Breast epithelium (tissue), 4 donors: ENCODE measurements around the gene C1orf105. TPM values are rescaled to one million over a fixed set of nuclear protein-coding genes. Genes with fewer than 3 reads are reported as not detected.
"Not testable (repeated sequence)": the region's sequence is repeated elsewhere in the genome, so short reads cannot be mapped to it uniquely, and the experiment has no call there.

Source experiments
- DNase-seq, 2 donors: peaks; one replicate each; pipeline ENCODE4 v3.0.0-alpha.2; 2019; ENCODE audit warnings: low spot score in 2 of 2
- H3K27ac ChIP-seq, 2 donors: fragments of 200-600 bp; sonication (generic) in 1 of 2; one replicate each; pipeline ENCODE4 v1.5.1; 2016 to 2019; ENCODE audit warnings: mild to moderate bottlenecking in 1 of 2
- H3K27me3 ChIP-seq, 2 donors: fragments of 200-600 bp; sonication (generic) in 1 of 2; one replicate each; pipeline versions ENCODE4 v1.5.1 to v1.6.0; 2017 to 2019; ENCODE audit warnings: control low read depth in 1 of 2, mild to moderate bottlenecking in 1 of 2
- H3K36me3 ChIP-seq: fragments of 200-600 bp; one replicate; pipeline ENCODE4 v1.5.1; 2019
- H3K4me1 ChIP-seq, 2 donors: fragments of 200-600 bp; sonication (generic); one replicate each; pipeline ENCODE4 v1.5.1; 2016 to 2019; ENCODE audit warnings: control low read depth in 1 of 2
- H3K4me3 ChIP-seq, 3 donors: fragments of 200-600 bp; sonication (generic); 1 replicate in 2 of 3; 2 replicates in 1 of 3; pipeline ENCODE4 v1.5.1; 2016 to 2019; ENCODE audit warnings: mild to moderate bottlenecking in 3 of 3, moderate library complexity in 2 of 3
- H3K9me3 ChIP-seq, 2 donors: fragments of 200-600 bp; sonication (generic) in 1 of 2; one replicate each; pipeline ENCODE4 v1.5.1; 2016 to 2019; ENCODE audit warnings: control low read depth in 1 of 2
- CTCF ChIP-seq, 3 donors: fragments of 450-650 bp; IDR thresholded peaks; one replicate each; pipeline ENCODE4 v1.5.1; 2016 to 2017; ENCODE audit warnings: antibody characterized with exemption in 3 of 3, mild to moderate bottlenecking in 3 of 3, moderate library complexity in 3 of 3
- POLR2A ChIP-seq: fragments of 450-650 bp; IDR thresholded peaks from one replicate; pipeline ENCODE4 v1.6.1; 2016; ENCODE audit warnings: antibody characterized with exemption, mild to moderate bottlenecking, moderate library complexity
- POLR2AphosphoS5 ChIP-seq, 3 donors: sonication (generic); formaldehyde crosslinking; IDR thresholded peaks; one replicate each; pipeline ENCODE4 v1.6.1; 2017; ENCODE audit warnings: antibody characterized with exemption in 3 of 3
- intact Hi-C: fragments of 100-400 bp; cut with DNase I; formaldehyde crosslinking; loops from one replicate; pipeline ENCODE4 v1.15.1; 2023; ENCODE audit warnings: low total_unique reads
- total RNA-seq, 3 donors: library from RNA; depleted of rRNA; stranded (reverse); fragments of >200 nt; gene quantifications; one replicate each; pipeline ENCODE4 v1.1.0, GENCODE V29; 2016

The C1orf105 gene, protein sequence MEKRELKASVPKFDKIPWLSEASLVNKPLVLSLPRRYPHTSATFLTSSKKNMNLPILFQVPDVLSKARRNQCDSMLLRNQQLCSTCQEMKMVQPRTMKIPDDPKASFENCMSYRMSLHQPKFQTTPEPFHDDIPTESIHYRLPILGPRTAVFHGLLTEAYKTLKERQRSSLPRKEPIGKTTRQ
- total RNA-seq, result not detected

- Histone ChIP-seq H3K27me3 (no peaks in the 10 kb centered on the region), H3K4me3 (no peak within 1 kb of the TSS), H3K4me1 (no peaks in the 10 kb centered on the region), H3K9me3 (no peaks in the 10 kb centered on the region), H3K36me3 (no peaks in the 10 kb centered on the region), H3K27ac (no peak within 1 kb of the TSS)
- TF ChIP-seq POLR2AphosphoS5 (IDR thresholded peaks at IDR 0.05) (no peak), POLR2A (no peak), CTCF (IDR thresholded peaks at IDR 0.05) (no peak)
- intact Hi-C loops, result no loop called here
- no peak for DNase-seq
Observed at GRCh38 chr1:172420385-172420784, at the start of gene C1orf105. C1orf105 (plus strand) TSS chr1:172420685; CDS start chr1:172420886, 201 bp downstream.

DNA sequence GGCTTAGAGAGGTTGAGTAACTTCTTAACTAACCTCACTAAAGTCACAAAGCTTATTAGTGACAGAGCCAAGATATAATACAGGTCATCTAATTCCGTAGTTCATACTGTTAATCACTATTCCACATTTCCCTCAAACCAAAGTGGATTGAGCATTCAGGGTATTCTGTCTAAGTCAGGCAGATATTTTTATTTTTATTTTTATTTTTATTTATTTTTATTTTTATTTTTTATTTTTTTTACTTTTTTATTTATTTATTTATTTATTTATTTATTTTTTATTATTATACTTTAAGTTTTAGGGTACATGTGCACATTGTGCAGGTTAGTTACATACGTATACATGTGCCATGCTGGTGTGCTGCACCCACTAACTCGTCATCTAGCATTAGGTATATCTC, 48.8 kb upstream of the C1orf105 start:
- H3K27me3 ChIP-seq, intact Hi-C loops: not testable (repeated sequence)

DNA sequence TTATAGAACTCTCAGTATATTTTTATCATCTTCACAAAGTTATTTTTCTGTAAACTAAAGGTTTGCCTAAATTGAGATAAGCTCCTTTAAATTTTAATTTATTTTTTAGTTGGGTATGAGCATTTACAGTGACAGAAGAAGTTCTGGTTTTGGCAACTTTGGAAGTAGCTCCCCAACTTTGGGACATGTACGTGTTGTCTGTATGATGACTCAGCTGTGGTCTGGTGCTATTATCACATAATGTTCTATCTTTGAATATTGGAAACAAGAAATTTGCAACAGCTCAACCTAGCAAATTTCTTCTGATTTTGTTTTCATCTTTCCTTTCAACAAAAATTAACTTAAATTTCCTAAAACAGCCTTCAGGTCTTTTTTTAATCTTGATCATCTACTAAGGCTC, 46.6 kb upstream of the C1orf105 start:
- no peak overlapping the region for H3K27ac ChIP-seq
- DNase-seq, result no peak
- no peaks in the 10 kb centered on the region for H3K4me1 ChIP-seq
- intact Hi-C loops, result no loop called here
- H3K9me3 ChIP-seq, result no peaks in the 10 kb centered on the region
- no peaks in the 10 kb centered on the region for H3K27me3 ChIP-seq
- TF ChIP-seq POLR2AphosphoS5 (IDR thresholded peaks at IDR 0.05) (no peak), CTCF (IDR thresholded peaks at IDR 0.05) (no peak), POLR2A (no peak)
- H3K36me3 ChIP-seq, result no peaks in the 10 kb centered on the region
- H3K4me3 ChIP-seq, result no peak overlapping the region

More for the DNA sequence above, 48.8 kb upstream of the C1orf105 start:
- not testable (repeated sequence) for H3K9me3 ChIP-seq, H3K27ac ChIP-seq, DNase-seq, H3K4me1 ChIP-seq, H3K36me3 ChIP-seq, H3K4me3 ChIP-seq

GRCh38 chr1:172375211-172375631, 45.3 kb upstream of the C1orf105 start:
- Histone ChIP-seq H3K4me3 (no peak overlapping the region), H3K9me3 (no peaks in the 10 kb centered on the region), H3K27ac (no peak overlapping the region), H3K4me1 (no peaks in the 10 kb centered on the region), H3K36me3 (no peaks in the 10 kb centered on the region), H3K27me3 (no peaks in the 10 kb centered on the region)
- intact Hi-C loops, result no loop called here
- DNase-seq, result no peak
- TF ChIP-seq POLR2AphosphoS5 (IDR thresholded peaks at IDR 0.05) (no peak), POLR2A (no peak), CTCF (IDR thresholded peaks at IDR 0.05) (no peak)

- Histone ChIP-seq H3K36me3 (no peaks in the 10 kb centered on the region), H3K4me3 (no peak overlapping the region), H3K9me3 (no peaks in the 10 kb centered on the region), H3K27me3 (no peaks in the 10 kb centered on the region), H3K27ac (no peak overlapping the region), H3K4me1 (no peaks in the 10 kb centered on the region)
- TF ChIP-seq CTCF (IDR thresholded peaks at IDR 0.05) (no peak), POLR2AphosphoS5 (IDR thresholded peaks at IDR 0.05) (no peak), POLR2A (no peak)
- intact Hi-C loops, result no loop called here
- DNase-seq, result no peak
Observed at GRCh38 chr1:172376431-172376830, 44.1 kb upstream of the C1orf105 start.

DNA sequence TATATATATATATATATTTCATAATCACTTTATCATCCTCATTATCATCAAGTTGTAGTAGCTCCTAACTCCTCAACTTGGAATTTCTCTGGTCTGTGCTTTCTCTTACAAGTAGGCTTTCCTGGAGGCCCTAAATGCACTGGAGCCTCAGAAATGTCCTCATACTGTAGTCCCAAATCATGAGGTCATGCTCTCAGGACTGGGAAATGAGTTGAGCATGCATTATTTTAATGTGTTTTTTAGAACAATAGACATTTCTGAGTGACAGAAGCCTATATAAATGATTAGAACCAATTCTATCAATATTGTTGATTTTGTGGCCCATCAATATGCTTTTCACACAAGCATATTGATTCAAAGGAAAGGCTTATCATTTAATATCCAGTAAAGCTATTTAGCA, 42.9 kb upstream of the C1orf105 start:
- DNase-seq, result no peak
- Histone ChIP-seq H3K4me3 (no peak overlapping the region), H3K4me1 (no peaks in the 10 kb centered on the region), H3K9me3 (no peaks in the 10 kb centered on the region), H3K36me3 (no peaks in the 10 kb centered on the region), H3K27ac (no peak overlapping the region), H3K27me3 (no peaks in the 10 kb centered on the region)
- intact Hi-C loops, result no loop called here
- TF ChIP-seq POLR2AphosphoS5 (IDR thresholded peaks at IDR 0.05) (no peak), POLR2A (no peak), CTCF (IDR thresholded peaks at IDR 0.05) (no peak)
